Eye (tissue), 1 donor: ENCODE results near the gene ZBTB26.
A peak's percentile ranks its signal among the peaks of the same experiment; 100 is the strongest.

ENCODE experiments used
- DNase-seq: peaks from one replicate; pipeline ENCODE4 v3.0.0-alpha.2; 2015

ZBTB26 gene

GRCh38 chr9:122931226-122932121, at the start of gene ZBTB26:
Gene ZBTB26, minus strand, starts transcription at chr9:122931512. Its CDS starts 11,578 bp downstream, at chr9:122919934.
- DNase-seq, result peak; percentile 98

DNA sequence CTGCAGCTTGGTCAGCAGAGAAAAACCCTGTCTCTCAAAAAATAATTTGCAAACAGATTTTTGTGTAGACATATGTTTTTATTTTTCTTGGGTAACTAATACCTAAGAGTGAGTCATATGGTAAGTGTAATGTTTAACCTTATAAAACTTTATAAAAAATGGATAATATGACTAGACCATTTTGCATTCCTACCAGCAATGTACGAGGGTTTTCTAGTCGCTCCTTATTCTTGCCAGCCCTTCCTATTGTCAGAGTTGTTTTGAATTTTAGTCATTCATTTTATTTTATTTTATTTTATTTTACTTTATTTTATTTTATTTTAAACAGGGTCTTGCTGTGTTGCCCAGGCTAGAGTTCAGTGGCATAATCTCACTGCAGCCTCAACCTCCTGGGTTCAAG, 47.3 kb upstream of the ZBTB26 start:
- no peak for DNase-seq

GRCh38 chr9:122975196-122975595, 43.9 kb upstream of the ZBTB26 start:
- DNase-seq, result no peak

DNA sequence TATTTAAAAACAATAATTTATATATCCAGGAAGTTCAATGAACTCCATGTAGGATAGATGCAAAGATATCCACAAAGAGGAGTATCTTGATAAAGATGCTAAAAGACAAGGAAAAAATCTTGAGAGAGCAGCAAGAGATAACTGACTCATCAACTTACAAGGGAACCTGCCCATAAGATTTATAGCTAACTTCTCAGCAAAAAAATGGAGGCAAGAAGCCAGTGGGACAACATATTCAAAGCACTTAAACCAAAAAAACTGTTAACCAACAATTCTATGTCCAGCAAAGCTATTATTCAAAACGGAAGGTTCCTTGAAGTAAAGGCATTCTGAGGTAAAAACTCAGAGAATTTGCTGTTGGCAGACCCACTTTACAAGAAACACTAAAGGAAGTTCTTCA, 29.8 kb upstream of the ZBTB26 start:
- DNase-seq, result no peak

DNA sequence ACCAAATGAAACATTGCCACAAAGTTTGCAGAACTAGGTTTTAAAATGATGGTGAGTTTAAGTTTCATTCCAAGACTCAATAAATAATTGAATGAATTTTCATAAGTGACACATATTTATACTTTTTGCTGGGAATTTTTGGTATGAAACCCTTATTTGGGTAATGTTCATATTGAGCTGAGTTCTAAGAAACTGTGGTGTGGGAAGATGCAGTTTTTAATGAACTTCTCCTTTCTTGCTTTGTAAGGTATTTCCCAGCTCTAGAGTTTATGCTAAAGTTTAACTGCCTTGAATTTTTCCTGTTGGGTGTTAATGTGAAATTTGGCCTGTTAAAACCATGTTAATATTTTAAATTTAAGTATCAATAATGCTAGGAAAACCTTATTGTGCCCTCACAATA, 24.6 kb upstream of the ZBTB26 start:
- DNase-seq, result no peak

GRCh38 chr9:122954253-122954691, 23.0 kb upstream of the ZBTB26 start:
- DNase-seq, result no peak

DNA sequence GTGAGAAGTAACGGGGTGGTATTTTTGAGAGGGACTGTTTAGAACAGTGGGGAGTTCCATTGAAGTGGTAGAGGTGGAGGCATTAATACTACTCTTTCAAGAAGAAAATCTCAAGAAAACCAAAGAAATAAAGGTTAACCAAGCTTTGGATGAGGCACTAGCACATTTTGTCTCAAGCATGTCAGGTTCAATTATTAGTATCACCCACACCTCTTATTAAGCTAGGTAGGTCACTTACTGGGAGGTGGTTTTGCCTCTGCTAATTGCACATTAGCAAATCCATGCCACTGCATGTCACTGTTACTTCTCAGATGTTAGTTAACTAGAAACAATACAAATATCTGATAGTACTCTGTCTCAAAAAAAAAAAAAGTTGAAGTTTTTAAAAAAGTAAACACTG, 19.7 kb upstream of the ZBTB26 start:
- no peak for DNase-seq

DNA sequence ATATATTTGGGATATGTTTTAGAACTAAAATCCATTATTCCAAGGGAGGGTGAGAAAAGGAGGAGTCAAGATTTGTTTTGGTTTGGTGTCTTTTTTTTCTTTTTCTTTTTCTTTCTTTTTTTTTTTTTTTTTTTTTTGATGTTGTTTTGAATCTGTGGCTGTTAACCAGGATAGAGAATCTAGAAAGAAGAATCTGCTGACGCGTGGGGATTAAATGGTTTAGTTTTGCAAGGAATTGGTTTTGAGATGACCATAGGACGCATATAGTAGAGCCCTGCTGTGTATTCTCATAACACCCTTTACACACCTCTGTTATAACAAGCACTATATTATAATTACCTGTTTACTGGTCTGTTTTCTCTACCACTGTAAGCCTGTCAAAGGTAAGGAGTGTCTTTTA, 19.0 kb upstream of the ZBTB26 start:
- no peak for DNase-seq

DNA sequence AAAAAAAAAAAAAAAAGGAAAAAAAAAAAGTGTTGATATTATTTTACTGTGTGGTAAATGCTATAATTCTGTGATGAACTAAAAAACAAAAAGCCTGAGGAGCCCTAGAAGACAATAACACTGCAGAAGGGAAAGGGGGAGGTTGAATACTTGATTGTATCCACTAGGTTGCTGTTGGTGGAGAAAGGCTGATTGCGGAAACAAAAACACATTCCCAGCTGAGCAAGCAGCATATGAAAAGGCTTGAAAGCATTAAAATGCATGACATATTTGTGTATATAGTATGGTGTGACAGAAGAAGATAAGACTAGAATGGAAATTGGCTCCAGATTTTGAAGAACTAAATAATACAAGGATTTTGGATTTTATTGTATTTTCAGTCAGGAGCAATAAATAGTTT, 18.4 kb upstream of the ZBTB26 start:
- peak; percentile 44 for DNase-seq

GRCh38 chr9:122948313-122948712, 17.0 kb upstream of the ZBTB26 start:
- no peak for DNase-seq

DNA sequence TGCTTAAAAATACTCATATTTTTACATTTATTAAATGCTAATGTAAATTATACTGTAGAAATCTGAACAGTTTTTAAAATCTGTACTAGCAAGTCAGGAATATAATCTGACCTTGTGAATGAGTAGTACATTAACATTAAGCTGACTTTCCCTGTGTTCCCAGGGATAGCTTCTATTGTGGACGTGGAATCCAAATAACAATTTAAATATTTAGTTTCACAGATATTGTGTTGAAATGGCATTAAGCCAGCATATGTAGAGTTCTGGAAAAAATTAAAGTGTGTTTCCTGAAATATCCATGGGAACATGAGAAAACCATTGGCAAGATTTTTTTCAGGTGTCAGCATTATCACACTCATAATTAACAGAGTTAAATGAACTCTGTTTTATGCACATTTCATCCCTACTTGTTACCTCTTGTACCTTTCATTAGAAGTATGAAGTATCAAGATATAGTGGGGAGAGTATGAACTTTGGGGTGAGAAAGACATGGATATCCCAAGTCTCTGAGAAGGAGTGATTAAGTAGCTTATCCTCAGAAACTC, 15.2 kb upstream of the ZBTB26 start:
- DNase-seq, result peak; percentile 26

DNA sequence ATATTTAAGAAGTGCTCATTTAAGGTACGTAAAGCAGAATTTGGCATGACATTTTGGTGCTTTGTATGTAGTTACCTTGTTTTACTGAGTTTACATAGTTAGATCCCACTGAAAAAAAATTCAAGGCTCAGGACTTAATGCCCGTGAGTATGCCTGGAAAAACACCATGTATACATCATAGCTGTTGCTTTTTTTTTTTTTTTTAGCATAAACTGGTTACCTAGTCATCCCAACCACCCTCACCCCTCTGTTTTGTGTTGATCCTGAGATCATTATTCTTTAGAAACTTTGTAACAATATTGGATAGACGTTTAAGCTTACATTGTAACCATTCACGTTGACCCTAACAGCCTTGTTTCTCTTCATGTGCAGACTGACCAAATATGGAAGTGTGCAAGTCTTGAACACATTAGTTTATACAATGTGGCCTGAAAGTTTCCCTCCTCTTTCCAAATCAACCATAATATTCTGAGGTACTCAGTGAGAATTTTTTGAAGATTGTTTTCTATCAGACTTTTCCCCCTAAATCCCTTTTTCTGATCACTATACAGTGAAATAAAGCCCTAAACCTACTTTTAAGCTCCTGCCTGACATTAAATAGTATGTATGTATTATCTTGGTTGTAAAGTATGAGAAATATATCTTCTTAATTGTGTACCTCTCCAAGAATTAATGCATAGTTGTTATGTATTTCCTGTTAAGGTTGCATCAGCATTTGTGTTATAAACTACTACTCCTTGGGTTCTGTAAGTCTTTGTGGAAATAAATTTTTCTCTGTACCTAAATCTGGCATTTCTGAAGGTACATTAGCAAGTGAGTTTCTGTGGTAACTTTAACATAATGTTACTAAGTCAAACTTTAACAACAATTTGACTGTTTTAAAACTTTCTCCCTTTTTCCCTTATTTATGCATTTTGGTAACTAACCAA, 13.9 kb upstream of the ZBTB26 start:
- DNase-seq, result no peak

- no peak for DNase-seq
Observed at GRCh38 chr9:122941582-122942234, 10.4 kb upstream of the ZBTB26 start.

GRCh38 chr9:122940749-122941581, 9.7 kb upstream of the ZBTB26 start, which contains the start of gene RABGAP1:
Gene RABGAP1, plus strand, starts transcription at chr9:122941020. Its CDS starts 16,040 bp downstream, at chr9:122957060.
- peak; percentile 99 for DNase-seq

DNA sequence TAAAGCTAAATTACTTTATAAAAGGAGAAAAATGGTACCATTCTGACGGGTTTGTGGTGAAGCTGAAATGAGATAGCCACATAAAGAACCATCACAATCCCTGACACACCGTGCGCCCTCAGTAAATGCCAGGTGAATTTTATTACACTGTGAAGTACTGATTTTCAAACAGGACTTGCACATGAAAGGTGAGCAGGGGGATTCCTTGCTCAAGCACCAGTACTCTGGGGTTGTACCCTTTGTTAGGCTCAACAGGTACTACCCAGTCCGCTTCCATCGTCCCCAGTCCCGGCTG, 9.1 kb upstream of the ZBTB26 start:
- no peak for DNase-seq

GRCh38 chr9:122939601-122940000, 8.3 kb upstream of the ZBTB26 start:
- DNase-seq, result no peak

DNA sequence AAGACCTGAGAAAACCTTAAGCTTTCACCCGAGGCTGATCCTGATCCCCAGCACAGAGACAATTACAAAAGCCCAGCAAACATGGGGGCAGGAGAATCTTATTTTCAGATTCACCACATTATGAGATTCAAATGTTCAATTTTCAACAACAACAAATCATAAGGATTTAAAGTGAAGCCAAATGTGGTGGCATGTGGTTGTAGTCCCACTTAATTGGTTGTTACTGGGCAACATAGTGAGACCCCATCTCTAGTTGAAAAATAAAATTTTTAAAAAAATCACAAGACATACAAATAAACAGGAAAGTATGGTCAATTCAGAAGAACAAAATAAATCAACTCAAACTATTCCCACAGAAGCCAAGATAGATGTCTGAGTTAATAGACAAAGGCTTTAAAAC, 5.6 kb upstream of the ZBTB26 start:
- DNase-seq, result no peak

DNA sequence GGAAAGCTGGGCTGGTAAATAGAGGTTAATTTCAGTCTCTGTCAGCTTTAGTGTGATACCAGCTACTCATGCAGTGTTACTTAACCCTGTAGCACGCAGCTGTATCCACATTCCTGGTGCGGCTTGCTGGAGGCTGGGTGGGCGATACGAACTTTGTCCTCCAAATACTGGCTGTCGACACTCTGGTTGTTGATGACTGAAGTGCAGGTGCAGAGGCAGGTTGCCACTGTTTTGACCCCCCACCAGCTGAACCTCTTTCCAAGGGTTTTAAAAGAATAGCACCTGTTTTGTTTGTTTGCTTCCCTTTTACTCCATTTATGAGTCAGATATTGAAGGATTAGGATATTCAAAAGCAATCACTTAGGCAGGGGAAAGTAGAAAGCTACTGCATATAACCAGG, 5.2 kb upstream of the ZBTB26 start:
- DNase-seq, result no peak

DNA sequence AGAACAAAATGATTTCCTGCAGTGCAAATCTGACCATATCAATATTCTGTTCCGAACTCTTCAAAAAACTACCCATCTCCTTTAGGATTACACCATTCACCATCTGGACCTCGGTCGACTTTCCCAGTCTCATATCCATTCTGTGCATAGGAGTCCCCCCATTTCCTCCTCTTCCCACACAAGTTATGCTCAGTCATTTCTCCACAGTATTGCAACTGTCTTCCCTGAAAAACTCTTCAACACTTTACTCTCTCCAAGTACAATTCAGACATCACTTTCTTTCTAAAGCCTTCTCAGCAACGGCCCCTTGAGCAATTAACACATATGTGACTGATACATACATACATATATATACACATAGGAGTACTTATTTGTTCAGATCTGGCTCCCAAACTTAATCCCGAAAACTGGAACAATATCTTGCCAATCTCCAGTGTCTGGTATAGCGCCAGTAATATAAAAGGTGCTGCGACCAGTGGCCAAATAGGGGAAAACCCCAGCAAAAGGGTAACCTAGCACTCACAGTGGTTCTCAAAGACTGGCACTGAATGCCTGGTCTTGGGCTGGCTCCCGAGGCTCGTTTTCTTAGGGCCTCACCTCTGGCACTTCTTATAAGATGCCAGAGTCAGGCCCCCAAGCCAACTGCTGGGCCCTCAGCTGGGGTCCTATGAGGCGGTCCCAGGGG, 629 bp downstream of the ZBTB26 start:
- no peak for DNase-seq

GRCh38 chr9:122929796-122930354, 1.4 kb downstream of the ZBTB26 start:
- DNase-seq, result no peak

- no peak for DNase-seq
Observed at GRCh38 chr9:122923947-122924346, 7.4 kb downstream of the ZBTB26 start.
